ENCODE results near the gene SDR42E2. TPM values are rescaled to one million over a fixed set of nuclear protein-coding genes. Genes with fewer than 3 reads are reported as not detected.

SDR42E2 gene
- total and polyA plus RNA-seq, 10 of the 15 experiments (the other 5 are each of a cell fraction or from before 2014, with no cell fraction given) = 0.01 to 0.09 (median 0.08) TPM; not detected in 4

- TF ChIP-seq USF1 (IDR thresholded peaks at IDR 0.05; ENCODE audit: borderline replicate concordance, extremely low read length, insufficient read depth, low read depth, low read length) = no peak
- peak; percentile 86 for TF ChIP-seq EED (IDR thresholded peaks at IDR 0.05; ENCODE audit: low read depth)
- TF ChIP-seq ETV6 (conservative IDR thresholded peaks at IDR 0.05 in 1 of 2, IDR thresholded peaks at IDR 0.05 in 1 of 2; ENCODE audit: borderline replicate concordance in 1 of 2, low read depth in 1 of 2) = 0 out of 4 replicates have a peak, but pooled peaks of 1 of the 2 experiments have one; percentile 27
- TF ChIP-seq RBBP5 (conservative IDR thresholded peaks at IDR 0.05) = no peak
- TF ChIP-seq NFYB (IDR thresholded peaks at IDR 0.05; ENCODE audit: insufficient read depth, low read depth, low read length) = no peak
- TF ChIP-seq CREM (IDR thresholded peaks at IDR 0.05; ENCODE audit: low read depth) = no peak
- TF ChIP-seq IRF5 (IDR thresholded peaks at IDR 0.05; ENCODE audit: borderline replicate concordance) = no peak
- no peak for TF ChIP-seq E2F4 (IDR thresholded peaks at IDR 0.05; ENCODE audit: low read depth, low read length)
- no peak for TF ChIP-seq RCOR1 (conservative IDR thresholded peaks at IDR 0.05; ENCODE audit: low read depth, low read length)
- TF ChIP-seq HDAC6 (IDR thresholded peaks at IDR 0.05; ENCODE audit: unreplicated experiment) = no peak
- peak; percentile 50; the same call in 1 of the 2 replicates for TF ChIP-seq ATF2 (IDR thresholded peaks at IDR 0.05; ENCODE audit: low read length)
Observed at GRCh38 chr16:22206842-22207714, 44.8 kb downstream of the SDR42E2 start (continued).

All from GM12878 (cell line).